ENCODE results near the gene PAPOLA.

PAPOLA gene

GRCh38 chr14:96587823-96588385 is 85.7 kb downstream of the PAPOLA start:
- DNase-seq: no peak

- no peak for DNase-seq
Measured at GRCh38 chr14:96588410-96589257, 86.5 kb downstream of the PAPOLA start.

DNA sequence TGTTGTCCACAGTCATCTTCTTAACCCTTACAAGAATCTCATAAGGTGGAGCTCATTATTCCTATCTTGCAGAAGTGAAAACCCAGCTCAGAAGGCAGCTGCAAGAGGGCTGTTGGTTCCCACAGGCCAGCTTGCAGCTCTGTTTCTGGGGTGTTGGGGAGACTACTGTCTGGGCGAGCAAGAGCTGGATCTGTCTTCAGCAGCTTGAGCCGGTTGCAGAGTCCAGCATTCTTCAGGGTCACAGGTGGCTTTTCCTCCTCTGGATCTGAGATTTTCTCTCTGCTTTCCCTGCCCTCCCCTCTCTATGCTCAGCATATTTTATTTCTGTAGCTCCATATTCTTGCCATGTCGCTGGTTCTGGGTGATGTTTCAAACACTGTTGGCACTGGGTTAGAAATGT is 87.4 kb downstream of the PAPOLA start:
- DNase-seq: no peak

- DNase-seq: no peak
Measured at GRCh38 chr14:96590190-96590864, 88.1 kb downstream of the PAPOLA start.

- no peak for DNase-seq
Measured at GRCh38 chr14:96592591-96593386, 90.6 kb downstream of the PAPOLA start.

DNA sequence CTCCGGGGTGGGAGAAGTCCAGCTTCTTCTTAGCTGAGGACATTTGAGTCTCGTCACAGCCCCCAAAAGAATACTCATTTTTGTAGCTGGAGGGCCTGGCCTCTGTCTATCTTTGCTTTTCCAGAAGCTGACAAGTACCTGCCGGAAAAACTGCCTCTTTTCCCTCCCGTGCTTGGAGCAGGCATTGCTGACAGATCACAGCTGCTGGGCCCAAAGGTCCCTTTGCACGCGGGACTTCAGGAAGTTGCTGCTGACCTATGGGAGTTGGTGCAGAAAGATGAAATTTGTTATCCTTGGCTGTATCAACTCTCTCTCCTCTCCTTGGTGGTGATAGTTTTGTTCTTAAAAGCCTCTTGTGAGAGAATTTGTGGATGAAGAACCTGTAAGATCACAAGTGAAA is 92.8 kb downstream of the PAPOLA start:
- no peak for DNase-seq

DNA sequence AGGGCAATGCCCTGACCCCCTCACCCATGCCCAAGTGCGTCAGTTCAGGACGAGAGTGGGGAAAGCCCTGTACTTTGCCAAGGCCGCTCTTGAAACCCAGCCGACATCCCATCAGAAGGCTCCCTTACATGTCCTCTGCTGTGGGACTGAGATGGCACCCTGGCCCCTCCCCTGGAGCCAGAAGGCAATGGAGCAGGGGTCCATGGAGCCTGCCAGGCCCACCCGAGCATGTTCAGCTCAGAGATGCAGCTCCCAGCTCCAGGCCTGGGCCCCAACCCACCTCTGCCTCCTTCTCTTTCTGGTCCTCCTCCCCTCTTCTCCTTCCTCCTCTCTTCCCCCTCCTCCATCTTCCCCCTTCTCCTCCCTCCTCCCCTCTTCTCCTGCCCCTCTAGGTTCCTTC is 95.5 kb downstream of the PAPOLA start:
- DNase-seq: no peak

DNA sequence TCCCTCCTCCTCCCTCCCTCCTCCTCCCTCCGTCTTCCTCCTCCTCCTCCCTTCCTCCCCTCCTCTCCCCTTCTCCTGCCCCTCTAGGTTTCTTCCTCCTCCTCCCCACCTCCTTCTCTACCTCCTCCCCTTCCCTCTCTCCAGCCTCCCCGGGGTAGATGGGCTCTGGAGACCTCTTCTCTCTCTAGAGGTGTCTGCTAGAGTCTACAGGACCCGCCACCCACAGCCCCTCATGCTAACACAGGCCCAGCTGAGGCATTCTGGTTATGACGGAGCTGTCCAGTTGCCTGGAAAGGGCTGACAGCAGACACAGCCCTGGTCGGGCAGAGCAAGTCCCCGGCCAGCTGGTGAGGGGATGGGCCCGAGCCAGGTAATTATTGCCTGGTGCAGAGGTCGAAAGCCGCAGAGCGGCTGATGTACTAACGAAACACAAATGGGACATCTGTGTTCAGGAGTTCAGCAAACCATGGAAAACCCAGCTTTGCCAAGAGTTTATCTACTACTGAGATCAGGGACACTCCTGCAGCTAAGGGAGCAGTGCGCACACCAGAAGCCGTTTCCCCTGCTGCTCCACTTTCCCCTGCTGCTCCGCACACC is 96.2 kb downstream of the PAPOLA start:
- no peak for DNase-seq

GRCh38 chr14:96599076-96599475 is 96.9 kb downstream of the PAPOLA start:
- DNase-seq: no peak

- no peak for DNase-seq
Measured at GRCh38 chr14:96602186-96602585, 100.0 kb downstream of the PAPOLA start.

- DNase-seq: no peak
Measured at GRCh38 chr14:96603350-96604255, 101.4 kb downstream of the PAPOLA start.

- peak; percentile 19 for DNase-seq
Measured at GRCh38 chr14:96614481-96614881, 112.3 kb downstream of the PAPOLA start.

DNA sequence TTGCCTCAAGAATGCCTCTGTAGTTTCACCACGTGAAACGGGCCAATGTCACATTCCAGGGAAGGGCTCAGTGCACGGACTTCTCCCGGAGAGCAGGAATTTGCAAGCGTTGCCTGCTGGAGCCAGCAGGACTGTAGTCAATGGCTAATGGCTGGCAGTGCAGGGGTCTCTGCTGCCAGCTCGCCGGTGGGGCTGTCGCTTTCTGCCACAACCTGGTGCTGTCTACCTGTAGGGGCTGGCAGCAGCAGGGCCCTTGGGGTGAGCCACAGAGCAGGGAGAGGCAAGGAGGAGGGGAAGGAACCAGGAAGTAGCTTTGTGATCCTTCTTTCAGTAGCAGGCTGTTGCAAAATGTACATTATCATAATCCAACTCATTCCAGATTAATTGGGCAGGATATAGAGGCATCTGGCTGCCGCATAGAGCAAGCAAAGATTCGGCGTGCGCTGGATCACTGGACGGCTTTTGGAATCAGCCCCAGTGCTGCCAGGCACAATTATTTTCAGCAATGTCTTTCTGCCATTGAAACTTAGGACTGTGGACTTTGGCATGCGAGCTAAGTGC is 114.1 kb downstream of the PAPOLA start:
- DNase-seq: no peak
